Measurements from ENCODE around the gene PLAC1. TPM values are rescaled to one million over a fixed set of nuclear protein-coding genes. Genes with fewer than 3 reads are reported as not detected.
A peak's percentile ranks its signal among the peaks of the same experiment; 100 is the strongest.

Gene PLAC1
- total RNA-seq, 1 donor from 2014 or later, result 0.72 TPM

DNA sequence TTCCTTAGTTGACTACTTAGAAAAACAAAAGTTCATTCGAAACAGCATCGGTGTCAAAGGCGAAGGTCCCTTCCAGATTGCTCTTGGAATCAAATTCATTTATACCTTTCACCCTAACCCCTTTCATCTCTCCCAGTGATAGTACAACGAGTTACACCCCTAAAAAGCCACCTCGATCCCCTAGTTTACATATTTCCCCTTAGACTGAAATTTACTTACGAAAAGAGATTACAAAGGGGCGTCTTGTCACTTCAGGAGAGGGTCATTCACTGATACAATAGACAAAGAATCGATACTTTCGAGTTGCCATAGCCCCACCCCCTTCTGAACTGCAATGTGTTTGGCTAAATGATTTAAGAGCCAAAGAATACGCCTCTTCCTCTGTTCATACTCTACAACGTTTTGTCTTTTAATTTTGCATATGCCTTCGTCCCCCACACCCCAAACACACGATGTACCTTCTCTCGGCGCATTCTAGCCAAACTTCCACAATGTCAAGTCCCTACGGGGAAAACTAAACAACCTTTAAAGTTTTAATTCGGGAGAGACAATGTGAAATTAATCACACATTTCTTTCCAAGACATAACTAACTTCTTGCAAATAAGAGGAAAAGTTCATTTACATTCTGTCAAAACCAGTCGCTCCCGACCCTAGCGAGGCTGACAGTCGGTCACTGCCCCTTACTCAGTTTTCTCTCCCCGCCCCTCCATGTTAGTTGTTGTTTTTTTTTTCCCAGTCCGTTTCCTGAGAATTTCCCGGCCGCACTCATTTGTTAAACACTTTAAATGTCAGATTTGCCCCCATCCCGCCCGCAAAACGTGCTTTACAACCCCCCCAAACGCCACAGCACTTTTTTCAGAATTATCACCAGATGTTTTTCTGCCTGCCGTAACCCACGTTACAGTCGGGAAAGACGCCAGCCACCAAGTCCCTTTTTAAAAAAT is 109.7 kb downstream of the PLAC1 start:
- no peaks in the 10 kb centered on the region for H3K9me3 Mint-ChIP-seq (ENCODE audit: unreplicated experiment)
- peaks cover 32% of the 10 kb centered on the region for H3K4me1 Mint-ChIP-seq (ENCODE audit: unreplicated experiment)
- H3K27me3 Mint-ChIP-seq (ENCODE audit: unreplicated experiment), result peaks cover 9% of the 10 kb centered on the region
- H3K4me3 Mint-ChIP-seq (ENCODE audit: unreplicated experiment), result peak overlapping the region; percentile 99
- DNase-seq (ENCODE audit: low spot score), result no peak
- H3K27ac Mint-ChIP-seq (ENCODE audit: unreplicated experiment), result peak overlapping the region; percentile 96
- peaks cover 29% of the 10 kb centered on the region for H3K36me3 Mint-ChIP-seq (ENCODE audit: low read depth, unreplicated experiment)
- TF ChIP-seq, protein P1, sequence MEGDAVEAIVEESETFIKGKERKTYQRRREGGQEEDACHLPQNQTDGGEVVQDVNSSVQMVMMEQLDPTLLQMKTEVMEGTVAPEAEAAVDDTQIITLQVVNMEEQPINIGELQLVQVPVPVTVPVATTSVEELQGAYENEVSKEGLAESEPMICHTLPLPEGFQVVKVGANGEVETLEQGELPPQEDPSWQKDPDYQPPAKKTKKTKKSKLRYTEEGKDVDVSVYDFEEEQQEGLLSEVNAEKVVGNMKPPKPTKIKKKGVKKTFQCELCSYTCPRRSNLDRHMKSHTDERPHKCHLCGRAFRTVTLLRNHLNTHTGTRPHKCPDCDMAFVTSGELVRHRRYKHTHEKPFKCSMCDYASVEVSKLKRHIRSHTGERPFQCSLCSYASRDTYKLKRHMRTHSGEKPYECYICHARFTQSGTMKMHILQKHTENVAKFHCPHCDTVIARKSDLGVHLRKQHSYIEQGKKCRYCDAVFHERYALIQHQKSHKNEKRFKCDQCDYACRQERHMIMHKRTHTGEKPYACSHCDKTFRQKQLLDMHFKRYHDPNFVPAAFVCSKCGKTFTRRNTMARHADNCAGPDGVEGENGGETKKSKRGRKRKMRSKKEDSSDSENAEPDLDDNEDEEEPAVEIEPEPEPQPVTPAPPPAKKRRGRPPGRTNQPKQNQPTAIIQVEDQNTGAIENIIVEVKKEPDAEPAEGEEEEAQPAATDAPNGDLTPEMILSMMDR (IDR thresholded peaks at IDR 0.05; ENCODE audit: unreplicated experiment), result no peak

DNA sequence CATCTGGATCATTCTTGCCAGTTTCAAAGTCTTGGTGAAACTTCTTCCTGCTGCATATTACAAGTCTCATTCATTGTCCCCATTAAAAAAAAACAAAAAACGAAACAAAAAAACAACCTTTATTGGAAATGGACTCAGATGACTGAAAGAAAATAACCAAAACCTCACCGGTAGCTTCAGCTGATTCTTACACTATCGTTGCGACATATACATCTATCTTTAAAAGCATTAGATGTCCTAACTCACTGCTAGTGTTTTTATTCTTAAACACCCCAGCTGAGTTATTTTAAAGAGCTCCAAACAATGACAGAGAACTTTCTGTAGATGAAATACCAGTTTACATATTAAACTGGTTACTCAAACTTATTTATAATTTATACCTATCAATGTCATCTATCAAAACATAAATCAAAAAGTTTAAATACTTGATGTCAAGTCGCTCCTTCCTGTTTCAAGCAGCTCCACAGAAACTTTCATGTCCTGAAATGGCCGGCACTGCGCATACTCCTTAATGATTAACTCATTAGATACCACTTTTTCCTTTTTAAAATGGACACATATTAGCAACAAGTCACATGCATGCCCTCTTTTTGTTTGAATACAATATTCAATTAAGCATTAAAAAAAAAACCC is 111.1 kb downstream of the PLAC1 start:
- Mint-ChIP-seq H3K9me3 (ENCODE audit: unreplicated experiment) (no peaks in the 10 kb centered on the region), H3K36me3 (ENCODE audit: low read depth, unreplicated experiment) (peaks cover 29% of the 10 kb centered on the region), H3K4me3 (ENCODE audit: unreplicated experiment) (peak overlapping the region; percentile 99), H3K27ac (ENCODE audit: unreplicated experiment) (peak overlapping the region; percentile 77), H3K4me1 (ENCODE audit: unreplicated experiment) (peaks cover 44% of the 10 kb centered on the region), H3K27me3 (ENCODE audit: unreplicated experiment) (peaks cover 9% of the 10 kb centered on the region)
- TF ChIP-seq, protein P1 (IDR thresholded peaks at IDR 0.05; ENCODE audit: unreplicated experiment), result no peak
- no peak for DNase-seq (ENCODE audit: low spot score)

DNA sequence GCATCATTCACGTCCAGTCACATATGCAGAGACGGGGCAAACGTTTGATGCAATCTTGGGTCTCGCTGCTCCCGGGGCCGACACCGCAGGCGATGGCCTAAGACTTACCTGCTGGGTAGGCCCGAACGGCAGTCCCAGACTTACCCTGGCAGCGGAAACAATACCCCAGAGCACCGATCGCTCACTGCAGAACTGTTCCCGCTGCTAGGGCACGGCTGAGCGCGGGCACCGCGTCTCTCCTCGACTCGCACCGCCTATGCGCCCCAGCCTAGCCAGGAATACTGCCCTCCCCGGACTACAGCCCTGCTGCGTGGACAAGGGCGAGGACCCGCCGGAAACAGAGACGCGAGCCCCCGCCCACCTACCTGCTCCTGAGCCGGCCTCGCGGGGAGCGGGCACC is 112.1 kb downstream of the PLAC1 start:
- no peak for DNase-seq (ENCODE audit: low spot score)
- TF ChIP-seq, protein P1 (IDR thresholded peaks at IDR 0.05; ENCODE audit: unreplicated experiment), result no peak
- H3K9me3 Mint-ChIP-seq (ENCODE audit: unreplicated experiment), result no peaks in the 10 kb centered on the region

DNA sequence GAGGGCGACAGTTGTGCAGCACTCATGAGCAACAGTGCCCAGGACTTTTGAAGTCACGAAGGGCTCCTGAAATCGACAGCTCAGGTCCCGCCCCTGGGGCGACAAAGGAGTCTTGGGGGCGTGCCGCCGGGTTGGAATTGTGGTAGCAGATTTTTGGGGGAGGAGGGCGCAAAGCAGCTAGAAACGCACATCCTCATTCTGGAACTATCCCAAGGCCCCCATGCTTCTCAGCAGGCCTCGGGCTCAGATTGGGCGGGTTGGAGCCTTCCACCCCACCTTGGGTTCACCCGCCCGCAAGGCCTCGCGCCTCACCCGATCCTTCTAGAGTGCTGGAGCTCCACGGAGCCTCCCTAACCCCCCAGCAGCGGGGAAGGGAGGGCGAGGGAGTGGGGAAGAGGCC is 112.8 kb downstream of the PLAC1 start:
- TF ChIP-seq, protein P1 (IDR thresholded peaks at IDR 0.05; ENCODE audit: unreplicated experiment), result no peak
- peak overlapping the region; percentile 90 for H3K27ac Mint-ChIP-seq (ENCODE audit: unreplicated experiment)
- H3K4me1 Mint-ChIP-seq (ENCODE audit: unreplicated experiment), result peaks cover 39% of the 10 kb centered on the region
- H3K27me3 Mint-ChIP-seq (ENCODE audit: unreplicated experiment), result peaks cover 8% of the 10 kb centered on the region
- no peaks in the 10 kb centered on the region for H3K9me3 Mint-ChIP-seq (ENCODE audit: unreplicated experiment)
- H3K4me3 Mint-ChIP-seq (ENCODE audit: unreplicated experiment), result peak overlapping the region; percentile 87
- peaks cover 29% of the 10 kb centered on the region for H3K36me3 Mint-ChIP-seq (ENCODE audit: low read depth, unreplicated experiment)
- no peak for DNase-seq (ENCODE audit: low spot score)

More for the DNA sequence above, 112.1 kb downstream of the PLAC1 start:
- H3K27me3 Mint-ChIP-seq (ENCODE audit: unreplicated experiment), result peaks cover 9% of the 10 kb centered on the region
- peaks cover 39% of the 10 kb centered on the region for H3K4me1 Mint-ChIP-seq (ENCODE audit: unreplicated experiment)
- peak overlapping the region; percentile 90 for H3K27ac Mint-ChIP-seq (ENCODE audit: unreplicated experiment)
- peaks cover 29% of the 10 kb centered on the region for H3K36me3 Mint-ChIP-seq (ENCODE audit: low read depth, unreplicated experiment)
- peak overlapping the region; percentile 87 for H3K4me3 Mint-ChIP-seq (ENCODE audit: unreplicated experiment)
